COLO668 (cell line): Measurements from ENCODE around the gene FILIP1L.

Experiments used
- DNase-seq: peaks from one replicate; lab custom pipeline; 2025; ENCODE audit not compliant: unreplicated experiment; lab: John Stamatoyannopoulos, UW

Gene FILIP1L

DNA sequence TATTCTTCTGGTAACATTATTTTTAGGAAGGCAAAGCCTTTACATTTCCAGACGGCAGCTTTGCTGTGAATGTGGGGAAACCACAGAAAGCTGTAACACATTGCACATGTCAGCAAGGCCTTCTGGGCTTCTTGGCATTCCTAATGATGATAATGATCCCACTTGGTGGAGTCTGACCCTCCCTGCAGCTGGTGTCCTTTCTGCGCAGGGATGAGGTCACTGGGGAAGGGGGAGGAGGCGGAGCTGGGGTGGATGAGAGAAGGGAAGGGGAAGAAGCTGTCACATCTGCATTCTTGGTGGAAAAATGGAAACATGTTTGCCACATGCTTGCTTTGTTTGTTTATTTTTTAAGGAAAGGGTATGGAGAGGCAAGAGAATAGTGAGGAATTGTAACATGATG is 68.6 kb downstream of the FILIP1L start:
- DNase-seq: peak; percentile 3

DNA sequence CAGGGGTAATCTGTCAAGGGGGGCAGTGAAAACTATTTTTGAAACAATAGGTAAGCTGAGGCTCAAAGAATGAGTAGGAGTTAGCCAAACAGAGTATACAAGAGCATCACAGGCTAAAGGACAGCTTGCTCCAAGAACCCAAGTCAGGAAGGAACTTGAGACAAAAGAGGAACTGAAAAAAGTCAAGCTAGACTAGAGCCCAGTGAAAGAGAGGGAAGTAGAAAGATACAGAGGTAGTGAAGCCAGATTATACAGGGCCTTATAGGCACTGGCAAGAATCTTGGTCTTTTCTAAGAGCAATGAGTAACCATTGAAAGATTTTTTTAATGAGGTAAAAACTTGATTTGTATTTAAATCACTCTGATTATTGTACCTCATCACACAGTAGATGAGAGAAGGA is 69.9 kb downstream of the FILIP1L start:
- no peak for DNase-seq

DNA sequence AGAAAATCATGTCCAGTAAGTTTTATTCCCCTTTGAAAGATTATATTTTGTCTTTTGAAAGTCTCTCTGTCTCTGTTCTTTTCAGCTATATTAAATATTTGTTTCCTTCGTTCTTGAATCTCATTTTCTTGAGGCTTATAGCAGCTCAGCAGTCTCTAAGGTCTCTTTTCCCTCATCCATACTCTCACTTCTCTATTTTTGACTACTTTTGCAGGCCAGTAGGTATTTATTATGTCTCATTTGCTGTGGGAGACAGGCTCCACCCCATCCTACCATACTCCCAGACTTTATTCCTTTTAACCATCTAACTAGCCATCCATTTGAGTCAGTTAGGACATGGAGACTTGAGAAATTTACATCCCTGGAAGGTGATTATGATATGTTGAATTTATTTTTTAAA is 71.0 kb downstream of the FILIP1L start:
- DNase-seq: no peak

DNA sequence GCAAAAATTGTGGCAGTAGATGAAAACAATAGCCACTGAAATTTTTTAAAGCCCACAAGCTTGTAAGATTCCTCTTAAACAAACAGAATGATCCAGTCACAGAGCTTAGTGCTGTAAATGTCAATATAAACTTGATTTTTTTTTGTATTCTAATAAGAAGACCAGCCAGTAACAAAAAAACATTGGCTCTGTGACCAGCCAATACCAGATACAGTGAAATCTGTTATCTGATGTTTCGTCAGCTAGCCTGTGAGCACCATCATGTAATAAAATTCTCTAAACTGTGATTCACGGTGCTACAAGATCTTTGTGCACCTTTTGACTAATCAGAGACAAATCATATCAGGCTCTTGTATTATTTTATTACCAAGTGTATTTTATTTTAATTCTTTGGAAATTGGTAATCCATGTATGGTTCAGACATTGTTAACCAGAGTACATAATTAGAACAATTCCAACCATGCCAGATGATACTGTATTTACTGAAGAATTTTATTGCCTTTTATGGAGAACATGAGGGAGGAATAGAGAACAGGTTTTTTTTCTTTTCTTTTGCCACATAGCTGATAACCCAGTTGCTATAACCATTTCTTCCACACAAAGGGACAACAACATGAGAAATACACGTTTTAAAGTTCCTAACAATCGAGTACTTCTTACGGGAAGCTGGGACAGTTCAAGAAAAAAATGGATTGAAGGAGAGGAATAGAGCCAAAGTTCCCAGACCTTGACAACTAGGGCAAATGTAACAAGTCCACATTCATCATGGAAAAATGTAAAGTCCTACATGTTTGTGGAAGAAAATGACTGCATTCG is 71.9 kb downstream of the FILIP1L start:
- DNase-seq: no peak

DNA sequence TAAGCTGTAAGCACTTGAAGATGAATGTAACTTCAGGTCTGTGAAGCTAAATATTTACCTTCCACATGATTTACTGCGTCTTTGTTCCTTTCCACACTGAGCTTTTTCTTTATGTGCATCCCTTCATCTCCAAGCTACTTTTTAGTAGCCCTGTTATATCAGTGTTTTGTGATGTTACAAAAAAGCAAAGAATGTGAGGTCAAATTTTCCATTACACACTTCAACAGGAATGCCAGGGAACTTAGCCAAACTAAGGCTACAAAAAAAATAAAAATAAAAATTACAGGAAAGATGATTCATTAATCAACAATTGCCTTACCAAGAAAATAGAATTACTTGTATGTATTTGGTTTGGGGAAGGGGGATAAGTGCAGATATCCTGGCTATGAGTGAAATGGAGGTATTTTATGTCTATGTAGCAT is 73.0 kb downstream of the FILIP1L start:
- DNase-seq: no peak

DNA sequence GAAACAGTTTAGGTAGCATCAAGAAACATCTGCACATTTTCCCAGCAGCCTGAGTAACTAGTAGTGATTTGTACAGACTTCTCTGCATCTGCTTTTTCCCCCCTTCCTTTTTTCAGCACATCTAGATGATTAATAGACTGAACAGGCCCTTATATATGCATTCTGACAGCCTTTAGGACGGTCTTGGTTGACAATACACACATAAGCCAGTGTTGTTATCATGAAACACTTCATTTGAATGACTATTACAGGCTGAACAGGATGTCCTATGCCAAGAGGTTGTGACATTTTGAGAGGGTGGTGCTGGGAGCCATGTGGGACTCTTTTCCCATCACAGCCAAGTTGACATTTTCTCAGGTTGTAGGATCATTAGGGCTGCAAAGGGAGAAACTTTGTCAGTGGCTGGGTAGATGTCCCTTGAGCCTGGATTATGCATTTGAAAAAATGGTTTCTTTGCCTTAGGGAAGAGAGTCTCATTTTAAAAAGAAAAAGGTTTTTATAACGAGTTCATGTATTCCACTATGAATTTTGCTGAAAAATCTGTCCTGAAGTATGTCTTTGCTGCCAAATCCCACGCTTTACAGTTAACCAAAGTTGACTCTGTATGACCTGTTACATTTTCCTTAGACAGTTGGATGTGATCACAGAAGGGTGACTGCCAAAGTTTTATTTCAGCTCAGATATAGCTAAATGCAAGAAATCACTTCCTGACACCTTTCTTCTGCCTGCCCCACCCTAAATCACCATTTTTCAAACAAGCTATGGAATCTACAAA is 73.7 kb downstream of the FILIP1L start:
- no peak for DNase-seq

DNA sequence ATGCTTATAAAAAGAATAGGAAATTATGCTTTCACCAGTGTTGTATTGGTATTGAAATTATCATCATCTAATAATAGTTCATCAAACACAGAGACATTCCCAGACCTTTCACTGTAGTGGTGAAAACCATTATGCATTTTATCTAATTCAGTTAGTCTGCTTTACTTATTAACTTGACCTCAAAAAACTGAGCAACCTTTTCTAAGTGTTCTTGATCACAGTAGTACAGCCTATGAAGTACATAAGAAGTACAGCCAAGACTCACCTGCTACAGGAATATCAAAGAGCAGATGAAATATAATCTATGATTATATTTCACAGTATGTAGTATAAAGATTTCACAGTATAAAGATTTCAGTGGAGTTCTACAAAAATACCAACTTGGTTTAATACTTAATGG is 75.2 kb downstream of the FILIP1L start:
- DNase-seq: no peak

DNA sequence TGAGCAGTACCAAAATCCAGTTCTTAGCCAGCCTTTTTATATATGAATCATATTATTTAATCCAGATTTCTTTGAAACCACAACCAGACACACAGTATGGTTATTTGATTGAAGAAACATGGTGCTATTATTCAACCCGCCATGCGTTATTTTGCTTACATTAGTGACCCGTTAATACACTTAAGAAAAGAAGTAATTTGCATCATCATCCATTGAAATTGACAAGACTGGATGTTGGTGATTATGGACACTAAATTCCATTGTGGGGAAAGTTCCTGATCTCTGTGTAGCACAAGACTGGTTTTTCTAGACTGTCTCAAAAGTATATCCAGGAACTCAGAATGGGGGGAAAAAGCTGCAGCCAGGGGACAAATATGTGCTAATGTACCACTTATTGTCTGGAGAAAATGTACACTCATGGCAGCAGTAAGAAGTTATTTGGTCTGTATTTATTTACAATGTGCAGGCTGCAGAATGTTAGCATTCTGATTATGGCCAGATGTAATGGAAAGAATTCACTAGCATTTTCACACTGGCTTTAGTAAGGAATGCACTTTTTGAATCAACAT is 80.3 kb downstream of the FILIP1L start:
- no peak for DNase-seq

DNA sequence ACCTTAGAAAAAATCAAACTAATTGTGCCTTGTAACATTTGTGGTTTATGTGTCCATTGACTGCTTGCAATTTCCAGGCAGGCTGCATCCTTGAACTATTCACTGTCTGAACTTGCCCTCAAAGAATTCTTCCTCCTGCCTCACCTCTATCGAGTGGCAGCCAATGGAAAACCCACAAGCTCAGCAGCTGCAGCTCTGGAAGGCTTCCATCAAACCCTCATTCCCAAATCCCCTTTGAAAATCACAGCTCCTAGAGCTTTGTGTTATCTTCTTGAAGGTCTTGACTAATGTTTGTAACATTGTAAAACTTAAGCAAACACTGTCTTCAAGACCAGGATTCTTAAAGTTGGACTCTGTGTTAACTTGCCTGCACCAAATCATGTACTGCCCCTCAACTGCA is 81.1 kb downstream of the FILIP1L start:
- no peak for DNase-seq

DNA sequence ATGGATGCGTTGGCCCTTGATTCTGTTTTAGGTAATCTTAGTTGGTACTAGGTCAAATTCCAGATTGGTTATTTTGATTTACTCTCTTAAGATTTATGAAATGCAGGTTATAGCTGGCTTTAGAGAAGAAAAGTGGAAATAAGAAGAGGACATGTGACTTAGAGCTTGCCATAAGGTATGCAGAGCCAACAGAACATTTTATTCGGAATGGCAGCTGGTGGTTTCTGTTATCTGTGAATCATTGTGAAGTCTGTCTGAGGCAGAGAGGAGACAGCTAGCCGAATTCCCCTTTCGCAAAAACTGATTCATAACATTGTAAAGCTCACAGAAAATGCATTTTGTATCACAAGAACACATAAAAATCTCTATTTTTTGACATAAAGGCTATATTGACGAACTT is 82.1 kb downstream of the FILIP1L start:
- no peak for DNase-seq

DNA sequence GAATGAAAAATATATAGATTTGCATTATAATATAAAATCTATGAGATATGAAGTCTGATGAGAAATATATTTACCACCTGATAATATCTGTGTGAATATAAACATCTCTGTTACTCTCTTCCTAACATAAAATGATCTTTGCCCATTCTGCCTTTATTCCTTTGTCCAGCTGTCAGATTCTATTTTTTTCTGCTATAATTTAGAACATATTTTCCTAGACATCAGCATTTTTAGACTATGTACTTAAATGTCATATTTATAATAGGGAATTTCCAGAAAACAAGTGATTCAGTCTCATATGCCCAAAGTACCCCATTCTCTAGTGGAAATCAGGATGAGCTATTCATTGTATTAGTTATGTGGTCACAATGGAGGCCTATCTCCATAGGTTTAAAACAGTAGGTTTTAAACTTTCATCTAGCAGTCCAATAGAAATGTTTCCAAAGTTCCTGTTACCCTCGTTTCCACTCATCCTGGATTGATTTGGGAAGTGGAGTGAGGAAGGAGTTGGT is 83.3 kb downstream of the FILIP1L start:
- DNase-seq: no peak

DNA sequence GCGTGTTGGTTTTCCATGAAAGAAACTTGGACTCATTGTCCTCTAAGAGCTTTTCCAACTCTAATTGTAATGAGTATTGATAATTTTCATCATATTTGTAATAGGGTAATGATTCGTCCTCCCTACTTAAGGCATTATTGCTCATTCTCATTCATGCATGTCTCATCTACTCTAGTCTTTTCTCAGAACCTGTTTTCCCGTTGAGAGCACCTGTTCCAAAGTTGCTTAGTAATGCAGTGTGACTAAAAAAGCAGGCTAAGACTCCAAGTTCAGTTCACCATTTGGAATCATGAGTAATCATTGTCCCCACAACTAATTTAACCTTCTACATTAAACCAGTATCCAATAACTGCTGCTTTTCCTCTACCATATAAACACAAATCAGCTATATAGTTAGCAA is 84.0 kb downstream of the FILIP1L start:
- no peak for DNase-seq

DNA sequence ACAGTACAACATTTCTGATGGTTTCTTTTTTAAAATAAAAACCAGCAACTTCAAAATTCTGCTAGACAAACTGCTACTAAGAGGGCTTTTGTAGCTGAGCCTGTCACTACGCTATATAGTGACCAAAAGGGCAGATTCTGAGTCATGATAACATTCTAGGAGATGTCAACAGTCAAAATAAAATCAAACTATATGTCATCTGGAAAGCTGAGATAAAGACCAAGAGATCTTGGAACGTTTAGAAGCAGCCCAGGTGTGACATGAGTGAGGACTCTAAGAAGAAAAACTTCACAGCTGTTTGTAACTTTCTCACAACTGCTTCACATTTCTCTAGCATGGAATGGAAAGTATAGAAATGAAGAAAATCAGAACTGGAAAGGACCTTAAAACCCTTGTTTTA is 84.6 kb downstream of the FILIP1L start:
- DNase-seq: no peak

DNA sequence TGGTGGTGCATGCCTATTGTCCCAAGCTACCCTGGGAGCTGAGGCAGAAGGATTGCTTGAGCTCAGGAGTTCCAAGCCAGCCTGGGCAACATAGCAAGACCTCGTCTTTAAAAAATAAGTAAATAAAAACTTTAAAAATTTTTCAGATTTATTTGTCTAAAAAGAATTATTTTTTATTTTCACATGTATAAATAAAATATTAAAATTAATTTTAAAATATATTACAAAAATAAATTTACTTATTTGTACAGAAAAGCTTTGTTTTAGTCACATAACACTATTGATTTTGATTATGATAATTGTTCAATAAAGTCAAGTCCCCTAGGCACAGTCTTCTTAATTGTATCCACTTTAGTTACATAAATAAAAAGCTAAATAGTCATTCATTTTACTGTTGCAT is 85.2 kb downstream of the FILIP1L start:
- no peak for DNase-seq

DNA sequence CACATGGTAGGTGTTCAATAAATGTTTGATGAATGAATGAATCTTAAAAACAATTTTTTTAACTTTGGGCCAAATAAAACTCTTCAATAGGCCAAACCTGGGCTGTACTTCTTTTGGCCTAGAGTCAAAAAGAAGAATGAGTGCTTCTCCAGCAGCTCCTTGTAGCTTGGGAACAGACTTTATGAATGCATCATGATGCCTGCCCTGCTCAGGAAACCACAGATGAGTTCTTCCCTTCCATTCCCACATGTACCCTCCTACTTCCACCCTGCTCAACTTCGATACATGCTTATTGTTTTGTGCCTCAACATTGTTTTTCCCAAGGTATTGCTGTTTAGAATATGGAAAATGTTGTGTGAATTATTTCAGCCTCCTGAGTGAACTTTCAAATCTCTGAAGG is 87.0 kb downstream of the FILIP1L start:
- no peak for DNase-seq

DNA sequence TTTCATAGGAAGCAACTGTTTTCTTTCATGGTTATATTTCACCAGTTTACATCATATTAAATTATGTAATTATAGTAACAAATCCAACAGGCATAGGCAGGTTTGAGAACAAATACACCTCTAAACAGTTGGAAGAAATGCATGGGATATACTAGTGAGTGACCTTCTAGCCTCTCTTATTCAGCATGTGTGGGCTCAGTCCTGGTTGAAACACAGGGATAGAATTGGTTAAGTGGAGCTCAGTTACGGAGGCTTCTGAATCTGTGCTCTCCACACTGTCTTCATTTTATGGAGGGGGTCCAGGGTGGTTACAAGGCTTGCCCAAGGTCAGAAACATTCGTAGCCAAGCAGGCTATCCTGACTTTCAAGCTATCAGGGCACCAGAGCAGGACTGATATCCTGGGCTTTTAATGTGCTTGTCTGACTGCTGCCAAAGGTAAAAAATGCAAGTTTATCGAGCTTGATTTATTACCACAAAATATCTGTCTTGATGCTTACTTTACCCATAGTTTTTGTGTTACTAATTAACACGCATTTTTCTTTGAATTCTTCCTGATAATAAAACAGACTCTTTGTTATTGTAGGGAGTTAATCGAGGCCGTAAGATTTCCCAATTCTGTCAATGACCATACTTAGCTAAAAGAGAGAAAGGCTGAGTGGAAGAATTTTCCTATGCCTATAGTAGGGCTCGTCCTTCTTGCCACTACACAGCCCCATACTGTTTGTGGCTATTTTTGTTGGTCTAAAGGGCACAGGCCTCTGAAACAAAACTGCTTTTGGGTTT is 89.6 kb downstream of the FILIP1L start:
- DNase-seq: no peak

DNA sequence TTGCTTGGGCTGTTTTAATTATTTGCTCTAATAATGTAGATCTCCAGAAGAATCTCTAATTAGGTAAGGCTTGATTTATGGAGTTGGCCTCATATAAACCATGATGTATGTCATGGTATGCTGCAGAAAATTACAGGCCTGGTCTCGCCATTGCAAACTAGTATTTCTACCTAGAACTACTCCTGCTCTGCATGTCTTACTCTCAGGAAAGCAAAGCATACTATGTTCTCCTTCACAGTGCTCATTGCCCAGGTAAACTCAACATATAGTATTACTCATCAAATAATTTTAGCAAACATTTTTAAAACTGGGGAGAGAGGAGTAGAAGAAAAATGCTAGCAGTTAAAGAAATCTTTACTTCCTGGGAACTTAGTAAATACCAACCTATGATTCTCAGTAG is 90.7 kb downstream of the FILIP1L start:
- no peak for DNase-seq

DNA sequence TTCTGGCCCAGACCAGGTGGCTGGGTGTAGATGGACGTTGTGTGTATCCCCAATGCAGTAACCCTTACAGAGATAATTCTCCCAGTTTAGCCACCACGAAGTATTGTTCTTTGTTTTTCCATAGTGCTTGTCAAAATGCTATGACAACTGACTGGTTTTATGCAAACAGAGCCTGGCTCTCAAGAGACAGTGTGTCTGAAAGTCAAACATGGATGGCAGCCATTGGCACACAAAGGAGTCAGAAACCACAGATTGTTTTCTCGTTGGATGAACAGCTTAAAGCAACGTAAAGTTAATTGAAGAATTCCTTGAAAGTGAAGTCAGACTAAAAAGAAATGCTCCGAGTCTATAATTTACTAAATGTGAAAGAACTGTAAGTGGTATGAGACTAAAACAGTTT is 91.2 kb downstream of the FILIP1L start:
- DNase-seq: peak; percentile 41

DNA sequence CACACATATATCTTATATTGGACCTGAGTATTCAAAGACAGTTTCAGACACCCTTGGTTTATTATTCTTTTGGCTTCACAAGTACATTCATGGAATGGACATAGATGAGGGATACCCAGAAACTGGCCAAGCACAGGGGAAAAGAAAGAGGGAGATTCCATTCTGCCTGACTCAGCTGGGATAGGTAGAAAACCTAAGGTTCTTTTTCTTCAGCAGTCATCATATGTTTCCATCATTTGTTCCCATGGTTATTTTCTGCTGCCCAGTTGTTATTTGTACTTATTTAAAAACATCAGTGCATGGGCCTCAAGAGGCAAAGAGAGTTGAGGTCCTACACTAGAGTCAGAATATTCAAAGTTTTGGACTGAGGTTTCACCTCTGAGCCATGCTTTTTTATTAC is 91.8 kb downstream of the FILIP1L start:
- DNase-seq: no peak

DNA sequence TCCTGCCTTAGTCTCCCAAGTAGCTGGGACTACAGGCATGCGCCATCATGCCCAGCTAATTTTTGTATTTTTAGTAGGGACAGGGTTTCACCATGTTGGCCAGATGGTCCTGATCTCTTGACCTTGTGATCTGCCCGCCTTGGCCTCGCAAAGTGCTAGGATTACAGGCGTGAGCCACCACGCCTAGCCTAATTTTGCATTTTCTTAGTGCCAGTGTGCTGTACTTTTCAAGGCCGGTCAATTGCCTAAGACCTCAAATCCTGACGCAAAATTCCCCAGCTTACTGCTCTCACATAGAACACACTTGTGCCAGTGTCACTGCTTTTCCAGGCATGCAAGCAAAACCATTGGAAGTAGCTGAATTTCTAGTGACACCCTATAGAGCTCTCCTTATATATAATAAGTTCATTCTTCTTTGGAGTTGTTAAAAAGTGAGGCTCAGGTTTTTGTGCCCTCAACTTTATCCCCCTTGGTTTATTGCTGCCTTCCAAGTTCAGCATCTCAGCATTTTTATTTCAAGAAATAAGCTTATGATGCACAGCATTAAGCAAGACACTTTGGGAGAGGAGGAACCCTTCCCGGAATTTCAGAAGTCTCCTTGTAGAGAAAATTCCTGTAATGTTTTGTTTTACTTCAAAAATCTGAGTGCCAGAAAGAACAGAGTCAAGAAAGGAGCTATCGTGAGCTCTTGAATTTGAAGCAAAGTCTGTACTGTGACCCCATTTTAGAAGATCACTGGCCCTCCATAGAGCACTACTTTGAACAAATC is 93.2 kb downstream of the FILIP1L start:
- DNase-seq: no peak
